Activated CD8-positive, alpha-beta T cell treated with anti-CD3 and anti-CD28 coated beads, Interleukin-2, amount 10 ng/mL, durations not matched to agents 7 days and 5 days (primary cell): ENCODE results near the gene FERMT2. TPM values are rescaled to one million over a fixed set of nuclear protein-coding genes. Genes with fewer than 3 reads are reported as not detected.

ENCODE experiments used
- ATAC-seq: fragments of 150-1000 bp; cut with Tn5 transposase; one replicate; pipeline ENCODE4 v1.10.0; 2021; ENCODE audit warnings: moderate library complexity
- CTCF ChIA-PET: fragments of 350-600 bp; sonication (Branson Sonifier 250); formaldehyde crosslinking; loops from one replicate; lab custom pipeline; 2021; ENCODE audit warnings: antibody characterized with exemption; lab: Charles Lee
- POLR2A ChIA-PET: fragments of 350-600 bp; sonication (Branson Sonifier 250); formaldehyde crosslinking; loops from one replicate; lab custom pipeline; 2021; ENCODE audit warnings: antibody characterized with exemption; lab: Charles Lee
- DNase-seq: peaks from one replicate; pipeline ENCODE4 v3.0.0-alpha.2; 2020
- H3K27ac Mint-ChIP-seq: one replicate; pipeline ENCODE4 v1.8.0; 2021; ENCODE audit warnings: mild to moderate bottlenecking, mixed read lengths
- H3K27me3 Mint-ChIP-seq: one replicate; pipeline ENCODE4 v1.8.0; 2021; ENCODE audit warnings: low read depth, mixed read lengths
- H3K36me3 Mint-ChIP-seq: one replicate; pipeline ENCODE4 v1.8.0; 2021; ENCODE audit warnings: low read depth, mixed read lengths
- H3K4me1 Mint-ChIP-seq: one replicate; pipeline ENCODE4 v1.8.0; 2021; ENCODE audit warnings: low read depth, mixed read lengths
- H3K4me3 Mint-ChIP-seq: one replicate; pipeline ENCODE4 v1.8.0; 2021; ENCODE audit warnings: mild to moderate bottlenecking, mixed read lengths
- H3K9me3 Mint-ChIP-seq: one replicate; pipeline ENCODE4 v1.8.0; 2022; ENCODE audit warnings: mixed read lengths; ENCODE audit not compliant: insufficient read depth
- total RNA-seq, 2 experiments: library from RNA; stranded (reverse); gene quantifications; one replicate each; pipeline ENCODE4 v1.2.3, GENCODE V29; 2021

The FERMT2 gene
- total RNA-seq, 2 experiments from 2014 or later, result not detected

- Mint-ChIP-seq H3K9me3 (no peaks in the 10 kb centered on the region), H3K27ac (no peak overlapping the region), H3K4me1 (peaks cover 5% of the 10 kb centered on the region), H3K27me3 (peaks cover 4% of the 10 kb centered on the region), H3K36me3 (no peaks in the 10 kb centered on the region), H3K4me3 (no peak overlapping the region)
- POLR2A ChIA-PET, result no interaction called here
- CTCF ChIA-PET, result no interaction called here
- no peak for ATAC-seq
- no peak for DNase-seq
These were observed 55.9 kb downstream of the FERMT2 start for GRCh38 chr14:52895000-52895399.

- Mint-ChIP-seq H3K27me3 (peaks cover 4% of the 10 kb centered on the region), H3K27ac (no peak overlapping the region), H3K4me1 (peaks cover 5% of the 10 kb centered on the region), H3K9me3 (no peaks in the 10 kb centered on the region), H3K36me3 (no peaks in the 10 kb centered on the region), H3K4me3 (no peak overlapping the region)
- ChIA-PET CTCF (no interaction called here), POLR2A (no interaction called here)
- DNase-seq (no peak), ATAC-seq (no peak)
These were observed 59.0 kb downstream of the FERMT2 start for GRCh38 chr14:52891800-52892199.

- H3K4me1 Mint-ChIP-seq, result no peaks in the 10 kb centered on the region
- no peak overlapping the region for H3K27ac Mint-ChIP-seq
- no peaks in the 10 kb centered on the region for H3K9me3 Mint-ChIP-seq
- ChIA-PET CTCF (no interaction called here), POLR2A (no interaction called here)
- no peak overlapping the region for H3K4me3 Mint-ChIP-seq
- no peaks in the 10 kb centered on the region for H3K27me3 Mint-ChIP-seq
- ATAC-seq (no peak), DNase-seq (no peak)
- H3K36me3 Mint-ChIP-seq, result no peaks in the 10 kb centered on the region
These were observed 61.7 kb downstream of the FERMT2 start for GRCh38 chr14:52888839-52889838.

- ATAC-seq (no peak), DNase-seq (no peak)
- Mint-ChIP-seq H3K4me1 (no peaks in the 10 kb centered on the region), H3K9me3 (no peaks in the 10 kb centered on the region), H3K36me3 (no peaks in the 10 kb centered on the region), H3K27me3 (no peaks in the 10 kb centered on the region), H3K4me3 (no peak overlapping the region), H3K27ac (no peak overlapping the region)
- CTCF ChIA-PET, result interaction anchor here (0.7 kb wide), 1 partner anchor 1743 kb away, joined by 3 read pairs; no protein-coding TSS in a partner anchor
- POLR2A ChIA-PET, result no interaction called here
These were observed 62.7 kb downstream of the FERMT2 start for GRCh38 chr14:52888159-52888558.

- no peaks in the 10 kb centered on the region for H3K9me3 Mint-ChIP-seq
- no peak overlapping the region for H3K27ac Mint-ChIP-seq
- CTCF ChIA-PET, result no interaction called here
- H3K27me3 Mint-ChIP-seq, result no peaks in the 10 kb centered on the region
- ATAC-seq (no peak), DNase-seq (no peak)
- no peaks in the 10 kb centered on the region for H3K4me1 Mint-ChIP-seq
- H3K36me3 Mint-ChIP-seq, result no peaks in the 10 kb centered on the region
- H3K4me3 Mint-ChIP-seq, result no peak overlapping the region
- POLR2A ChIA-PET, result no interaction called here
These were observed 65.6 kb downstream of the FERMT2 start for GRCh38 chr14:52885230-52885629.

GRCh38 chr14:52883658-52884057 lies 67.2 kb downstream of the FERMT2 start:
- H3K36me3 Mint-ChIP-seq, result no peaks in the 10 kb centered on the region
- no peak for DNase-seq
- H3K4me1 Mint-ChIP-seq, result no peaks in the 10 kb centered on the region
- ChIA-PET POLR2A (no interaction called here), CTCF (no interaction called here)
- no peaks in the 10 kb centered on the region for H3K9me3 Mint-ChIP-seq
- H3K4me3 Mint-ChIP-seq, result no peak overlapping the region
- no peak overlapping the region for H3K27ac Mint-ChIP-seq
- H3K27me3 Mint-ChIP-seq, result no peaks in the 10 kb centered on the region
- no peak for ATAC-seq

- Mint-ChIP-seq H3K9me3 (no peaks in the 10 kb centered on the region), H3K27ac (no peak overlapping the region), H3K4me3 (no peak overlapping the region), H3K36me3 (no peaks in the 10 kb centered on the region), H3K27me3 (peaks cover 2% of the 10 kb centered on the region), H3K4me1 (no peaks in the 10 kb centered on the region)
- no peak for DNase-seq
- ChIA-PET POLR2A (no interaction called here), CTCF (no interaction called here)
- no peak for ATAC-seq
These were observed 68.0 kb downstream of the FERMT2 start for GRCh38 chr14:52882824-52883223.

- no peak overlapping the region for H3K27ac Mint-ChIP-seq
- peaks cover 2% of the 10 kb centered on the region for H3K27me3 Mint-ChIP-seq
- H3K4me3 Mint-ChIP-seq, result no peak overlapping the region
- POLR2A ChIA-PET, result no interaction called here
- no peaks in the 10 kb centered on the region for H3K4me1 Mint-ChIP-seq
- H3K9me3 Mint-ChIP-seq, result no peaks in the 10 kb centered on the region
- DNase-seq (no peak), ATAC-seq (no peak)
- CTCF ChIA-PET, result no interaction called here
- H3K36me3 Mint-ChIP-seq, result no peaks in the 10 kb centered on the region
These were observed 70.9 kb downstream of the FERMT2 start for GRCh38 chr14:52879958-52880357.

GRCh38 chr14:52878946-52879345 lies 71.9 kb downstream of the FERMT2 start:
- ChIA-PET CTCF (no interaction called here), POLR2A (no interaction called here)
- Mint-ChIP-seq H3K9me3 (no peaks in the 10 kb centered on the region), H3K4me1 (no peaks in the 10 kb centered on the region), H3K27ac (no peak overlapping the region), H3K36me3 (no peaks in the 10 kb centered on the region), H3K4me3 (no peak overlapping the region), H3K27me3 (peaks cover 2% of the 10 kb centered on the region)
- no peak for ATAC-seq
- no peak for DNase-seq

- H3K27ac Mint-ChIP-seq, result no peak overlapping the region
- no peaks in the 10 kb centered on the region for H3K4me1 Mint-ChIP-seq
- no peak for DNase-seq
- ChIA-PET POLR2A (no interaction called here), CTCF (no interaction called here)
- no peak for ATAC-seq
- no peaks in the 10 kb centered on the region for H3K36me3 Mint-ChIP-seq
- H3K27me3 Mint-ChIP-seq, result peaks cover 2% of the 10 kb centered on the region
- H3K4me3 Mint-ChIP-seq, result no peak overlapping the region
- no peaks in the 10 kb centered on the region for H3K9me3 Mint-ChIP-seq
These were observed 72.4 kb downstream of the FERMT2 start for GRCh38 chr14:52878469-52878868.

GRCh38 chr14:52877628-52878027 lies 73.2 kb downstream of the FERMT2 start:
- Mint-ChIP-seq H3K4me3 (no peak overlapping the region), H3K27ac (no peak overlapping the region), H3K9me3 (no peaks in the 10 kb centered on the region), H3K27me3 (peaks cover 4% of the 10 kb centered on the region), H3K4me1 (no peaks in the 10 kb centered on the region), H3K36me3 (no peaks in the 10 kb centered on the region)
- ATAC-seq, result no peak
- CTCF ChIA-PET, result no interaction called here
- no peak for DNase-seq
- POLR2A ChIA-PET, result no interaction called here

GRCh38 chr14:52876806-52877205 lies 74.0 kb downstream of the FERMT2 start:
- Mint-ChIP-seq H3K4me3 (no peak overlapping the region), H3K27ac (no peak overlapping the region), H3K9me3 (no peaks in the 10 kb centered on the region), H3K27me3 (peaks cover 4% of the 10 kb centered on the region), H3K36me3 (no peaks in the 10 kb centered on the region), H3K4me1 (no peaks in the 10 kb centered on the region)
- ATAC-seq (no peak), DNase-seq (no peak)
- POLR2A ChIA-PET, result no interaction called here
- CTCF ChIA-PET, result no interaction called here
